HL-60 (cell line): Measurements from ENCODE around the gene FCHSD2.
"Not testable (repeated sequence)": the region's sequence is repeated elsewhere in the genome, so short reads cannot be mapped to it uniquely, and the experiment has no call there.

Experiments
- DNase-seq, 2 experiments: peaks; one replicate each; pipeline ENCODE4 v3.0.0-alpha.2; 2010 to 2020; ENCODE audit warnings: low read depth in 1 of 2, low spot score in 1 of 2
- H3K27ac ChIP-seq: fragments of 250-450 bp; sonication (Bioruptor Pico); replicated peaks from 2 replicates; pipeline ENCODE4 v1.5.1; 2020; ENCODE audit warnings: mild to moderate bottlenecking, moderate library complexity
- H3K27me3 ChIP-seq: fragments of 250-450 bp; sonication (Bioruptor Pico); 2 replicates; pipeline ENCODE4 v1.5.1; 2021; ENCODE audit warnings: mild to moderate bottlenecking, moderate library complexity; ENCODE audit not compliant: insufficient read depth, poor library complexity, severe bottlenecking
- H3K4me3 ChIP-seq: replicated peaks from 2 replicates; pipeline ENCODE4 v1.5.1; 2011; ENCODE audit warnings: mild to moderate bottlenecking, control low read depth, low read length; ENCODE audit not compliant: insufficient read depth
- CTCF ChIP-seq: IDR thresholded peaks from one replicate; pipeline ENCODE4 v1.5.1; 2011; ENCODE audit warnings: low read length, control low read depth, inconsistent platforms; ENCODE audit not compliant: insufficient read depth
- GABPA ChIP-seq: IDR thresholded peaks from 2 replicates; pipeline ENCODE4 v1.6.1; 2012; ENCODE audit warnings: low read depth
- POLR2AphosphoS5 ChIP-seq: IDR thresholded peaks from 2 replicates; pipeline ENCODE4 v1.6.1; 2012; ENCODE audit warnings: low read depth
- REST ChIP-seq: IDR thresholded peaks from 2 replicates; pipeline ENCODE4 v1.6.1; 2012; ENCODE audit warnings: low read depth; ENCODE audit not compliant: insufficient replicate concordance
- SPI1 ChIP-seq: IDR thresholded peaks from 2 replicates; pipeline ENCODE4 v1.6.1; 2012; ENCODE audit warnings: low read depth, mild to moderate bottlenecking, borderline replicate concordance

FCHSD2 gene

GRCh38 chr11:73074319-73074718 lies 67.8 kb downstream of the FCHSD2 start:
- DNase-seq = no peak
- H3K4me3 ChIP-seq = no peak overlapping the region
- no peak overlapping the region for H3K27ac ChIP-seq
- TF ChIP-seq SPI1 (no peak), CTCF (no peak), GABPA (no peak), REST (no peak), POLR2AphosphoS5 (no peak)
- no peaks in the 10 kb centered on the region for H3K27me3 ChIP-seq

- DNase-seq = peak in 1 of 2 experiments; percentile 27
- H3K27ac ChIP-seq = 0 out of 2 replicates have a peak overlapping the region, but pooled peaks have one; percentile 3
- H3K27me3 ChIP-seq = no peaks in the 10 kb centered on the region
- no peak overlapping the region for H3K4me3 ChIP-seq
- TF ChIP-seq POLR2AphosphoS5 = no peak
- TF ChIP-seq SPI1 = no peak
These were observed 69.1 kb downstream of the FCHSD2 start for GRCh38 chr11:73072935-73073481.

- Histone ChIP-seq H3K27ac (no peak overlapping the region), H3K4me3 (no peak overlapping the region), H3K27me3 (no peaks in the 10 kb centered on the region)
- DNase-seq = no peak
- TF ChIP-seq SPI1 = no peak
- TF ChIP-seq POLR2AphosphoS5 = no peak
- TF ChIP-seq GABPA = no peak
- TF ChIP-seq CTCF = no peak
- no peak for TF ChIP-seq REST
These were observed 71.5 kb downstream of the FCHSD2 start for GRCh38 chr11:73070653-73071052.

- H3K27me3 ChIP-seq, H3K27ac ChIP-seq, H3K4me3 ChIP-seq, DNase-seq: not testable (repeated sequence)
These were observed 80.2 kb downstream of the FCHSD2 start for GRCh38 chr11:73061857-73062424.

- H3K27ac ChIP-seq, H3K4me3 ChIP-seq, H3K27me3 ChIP-seq, DNase-seq: not testable (repeated sequence)
These were observed 80.7 kb downstream of the FCHSD2 start for GRCh38 chr11:73061434-73061833.
